HepG2 (cell line): ENCODE results near the gene NTN4. TPM values are rescaled to one million over a fixed set of nuclear protein-coding genes. Genes with fewer than 3 reads are reported as not detected.

Experiments used
- AKAP8 ChIP-seq: sonication (generic); formaldehyde crosslinking; IDR thresholded peaks from 2 replicates; pipeline ENCODE4 v1.5.1; 2020; ENCODE audit warnings: mild to moderate bottlenecking, missing genetic modification reagents
- IKZF1 ChIP-seq: fragments of 450-650 bp; IDR thresholded peaks from 2 replicates; pipeline ENCODE4 v1.7.1; 2016
- JDP2 ChIP-seq: sonication (generic); formaldehyde crosslinking; IDR thresholded peaks from 2 replicates; pipeline ENCODE4 v1.8.1; 2022; ENCODE audit warnings: missing genetic modification reagents, borderline replicate concordance
- MAFF ChIP-seq: IDR thresholded peaks from 2 replicates; pipeline ENCODE4 v1.6.1; 2011; ENCODE audit warnings: low read depth, low read length, improper control_type of control experiment
- MEIS1 ChIP-seq: sonication (generic); formaldehyde crosslinking; IDR thresholded peaks from 2 replicates; pipeline ENCODE4 v1.9.0; 2021; ENCODE audit warnings: mild to moderate bottlenecking, missing genetic modification reagents, moderate library complexity, borderline replicate concordance
- MIER2 ChIP-seq: IDR thresholded peaks from 2 replicates; pipeline ENCODE4 v1.6.1; 2016; ENCODE audit warnings: missing biosample characterization, missing genetic modification reagents
- MNT ChIP-seq: fragments of 450-650 bp; IDR thresholded peaks from 2 replicates; pipeline ENCODE4 v1.6.1; 2016
- NPAS2 ChIP-seq: sonication (generic); formaldehyde crosslinking; IDR thresholded peaks from 2 replicates; pipeline ENCODE4 v1.8.0; 2022; ENCODE audit warnings: mild to moderate bottlenecking, missing genetic modification reagents, borderline replicate concordance
- PRDM10 ChIP-seq: sonication (generic); formaldehyde crosslinking; IDR thresholded peaks from 2 replicates; pipeline ENCODE4 v1.4.0; 2020; ENCODE audit warnings: low read depth, missing genetic modification reagents
- SMAD3 ChIP-seq: sonication (generic); formaldehyde crosslinking; IDR thresholded peaks from 2 replicates; pipeline ENCODE4 v1.4.0; 2020; ENCODE audit warnings: missing genetic modification reagents
- SP140L ChIP-seq: sonication (generic); formaldehyde crosslinking; IDR thresholded peaks from 2 replicates; pipeline ENCODE4 v1.4.0; 2020; ENCODE audit warnings: missing genetic modification reagents, borderline replicate concordance
- SPEN ChIP-seq: sonication (generic); formaldehyde crosslinking; IDR thresholded peaks from 2 replicates; pipeline ENCODE4 v1.5.1; 2020; ENCODE audit warnings: low read depth, mild to moderate bottlenecking, missing genetic modification reagents
- TCF12 ChIP-seq, 2 experiments: fragments of 450-650 bp in 1 of 2; sonication (generic) in 1 of 2; formaldehyde crosslinking in 1 of 2; IDR thresholded peaks; 2 replicates each; pipeline versions ENCODE4 v1.6.1 to v1.8.0; 2017 to 2022; ENCODE audit warnings: antibody characterized with exemption in 1 of 2, mild to moderate bottlenecking in 1 of 2, missing genetic modification reagents in 1 of 2, moderate library complexity in 1 of 2
- TFDP2 ChIP-seq: sonication (generic); formaldehyde crosslinking; IDR thresholded peaks from 2 replicates; pipeline ENCODE4 v1.4.0; 2020; ENCODE audit warnings: missing genetic modification reagents
- ZBTB38 ChIP-seq: sonication (generic); formaldehyde crosslinking; IDR thresholded peaks from 2 replicates; pipeline ENCODE4 v1.5.1; 2020; ENCODE audit warnings: mild to moderate bottlenecking, missing genetic modification reagents
- ZFX ChIP-seq: sonication (generic); formaldehyde crosslinking; IDR thresholded peaks from 2 replicates; pipeline ENCODE4 v1.4.0; 2020; ENCODE audit warnings: mild to moderate bottlenecking, low read depth, missing genetic modification reagents, moderate library complexity
- ZMYM2 ChIP-seq: sonication (generic); formaldehyde crosslinking; IDR thresholded peaks from 2 replicates; pipeline ENCODE4 v1.8.0; 2022; ENCODE audit warnings: mild to moderate bottlenecking, missing genetic modification reagents
- ZNF44 ChIP-seq: sonication (generic); formaldehyde crosslinking; IDR thresholded peaks from 2 replicates; pipeline ENCODE4 v1.5.1; 2020; ENCODE audit warnings: mild to moderate bottlenecking, missing genetic modification reagents
- ZNF451 ChIP-seq: sonication (generic); formaldehyde crosslinking; IDR thresholded peaks from 2 replicates; pipeline ENCODE4 v1.5.0; 2020; ENCODE audit warnings: mild to moderate bottlenecking, missing genetic modification reagents
- ZNF503 ChIP-seq: sonication (generic); formaldehyde crosslinking; IDR thresholded peaks from 2 replicates; pipeline ENCODE4 v1.4.0; 2020; ENCODE audit warnings: missing genetic modification reagents
- ZNF782 ChIP-seq: sonication (generic); formaldehyde crosslinking; IDR thresholded peaks from 2 replicates; pipeline ENCODE4 v1.4.0; 2020; ENCODE audit warnings: missing genetic modification reagents, mild to moderate bottlenecking, borderline replicate concordance
- ZNF850 ChIP-seq: sonication (generic); formaldehyde crosslinking; conservative IDR thresholded peaks from 2 replicates; pipeline ENCODE4 v1.9.0; 2021; ENCODE audit warnings: mild to moderate bottlenecking, missing genetic modification reagents
- polyA plus RNA-seq, 8 experiments: library from polyadenylated mRNA; depleted of rRNA in 3 of 8; stranded (reverse) in 7 of 8; unstranded in 1 of 8; fragments of >200 nt; fragmentation: Illumina TruSeq in 4 of 8; extraction: Trizol in 4 of 8; gene quantifications; 2 replicates each; pipeline versions ENCODE4 v1.2.1 to v1.2.3, GENCODE V29; 2011 to 2016; ENCODE audit warnings: low read depth in 4 of 8, missing spikeins in 1 of 8, mixed read lengths in 1 of 8; ENCODE audit not compliant: insufficient read depth in 1 of 8
- total RNA-seq, 5 experiments: library from RNA; depleted of rRNA; stranded (reverse); fragments of >200 nt; fragmentation: Illumina TruSeq; extraction: Trizol; gene quantifications; 2 replicates each; pipeline ENCODE4 v1.2.3, GENCODE V29; 2016; ENCODE audit warnings: low read depth in 1 of 5

Gene NTN4
- total and polyA plus RNA-seq, 2 of the 13 experiments (the other 11 are each of a cell fraction or from before 2014, with no cell fraction given) = 7.8 to 11.5 TPM

- TF ChIP-seq MNT (no peak), ZNF782 (CRISPR knock-in tag) (no peak), ZBTB38 (CRISPR knock-in tag) (no peak), ZNF850 (CRISPR knock-in tag) (no peak), MAFF (peak; percentile 82), MEIS1 (CRISPR knock-in tag) (no peak), AKAP8 (CRISPR knock-in tag) (no peak), NPAS2 (no peak), ZFX (CRISPR knock-in tag) (no peak), TCF12 (IDR thresholded peaks at IDR 0.05) (no peak), TCF12 (CRISPR knock-in tag; IDR thresholded peaks at IDR 0.05) (0 out of 2 replicates have a peak, but pooled peaks have one; percentile 69), MIER2 (CRISPR knock-in tag) (0 out of 2 replicates have a peak, but pooled peaks have one; percentile 18), JDP2 (CRISPR knock-in tag) (no peak), ZNF44 (CRISPR knock-in tag) (no peak), ZNF451 (no peak), ZNF503 (CRISPR knock-in tag) (no peak), IKZF1 (no peak), SPEN (no peak), SP140L (CRISPR knock-in tag) (no peak), SMAD3 (CRISPR knock-in tag) (no peak), PRDM10 (no peak), ZMYM2 (CRISPR knock-in tag) (no peak), TFDP2 (CRISPR knock-in tag) (no peak)
Observed at GRCh38 chr12:95802482-95803270, 12.1 kb upstream of the NTN4 start (continued).
